ENCODE measurements around the gene SPRY1. TPM values are rescaled to one million over a fixed set of nuclear protein-coding genes. Genes with fewer than 3 reads are reported as not detected.

The SPRY1 gene
- total and polyA plus RNA-seq, 9 of the 15 experiments (the other 6 are each of a cell fraction or from before 2014, with no cell fraction given) = 0.18 to 1.9 (median 0.45) TPM; not detected in 1

- Histone ChIP-seq H3K4me3 (peak overlapping the region; percentile 36), H3K36me3 (ENCODE audit: control insufficient read depth, insufficient read depth, low read length) (no peaks in the 10 kb centered on the region), H2AFZ (ENCODE audit: low read depth, low read length) (peak overlapping the region; percentile 42), H3K9ac (ENCODE audit: insufficient read depth in 1 of 2, low read depth in 2 of 2, low read length in 2 of 2) (peak overlapping the region; percentile 12 to 59; a peak in 2 of 4 replicates), H3K4me2 (ENCODE audit: insufficient read depth, low read length) (peak overlapping the region; percentile 53), H3K27me3 (ENCODE audit: control insufficient read depth in 2 of 2, insufficient read depth in 2 of 2, low read length in 2 of 2) (peaks cover 0 to 8% of the 10 kb centered on the region in 2 experiments; a peak in 1 of 5 replicates), H3K79me2 (ENCODE audit: control insufficient read depth, insufficient read depth, low read length) (no peaks in the 10 kb centered on the region), H4K20me1 (replicated peaks; ENCODE audit: control insufficient read depth, insufficient read depth, low read length) (no peaks in the 10 kb centered on the region), H3K9me1 (ENCODE audit: control insufficient read depth, insufficient read depth, low read length) (no peaks in the 10 kb centered on the region), H3K27ac (ENCODE audit: extremely low read depth, low read depth, low read length) (no peak overlapping the region), H3K4me1 (replicated peaks in 1 of 2; ENCODE audit: control insufficient read depth in 2 of 2, insufficient read depth in 2 of 2, low read length in 2 of 2) (peaks cover 2 to 19% of the 10 kb centered on the region in 2 experiments; a peak in 3 of 5 replicates), H3K9me3 (replicated peaks; ENCODE audit: control insufficient read depth, insufficient read depth, low read depth, low read length) (0 out of 2 replicates have a peak, but pooled peaks cover 2% of the 10 kb centered on the region)
- ChIA-PET POLR2A (interaction anchor here (0.7 kb wide), 1 partner anchor 15 kb away, joined by 3 read pairs; no protein-coding TSS in a partner anchor), CTCF (ENCODE audit: low intra/inter-chr PET ratio) (interaction anchor here (0.7 kb wide), 1 partner anchor 30 kb away, joined by 5 read pairs; no protein-coding TSS in a partner anchor)
- DNase-seq (ENCODE audit: extremely low read depth in 1 of 4, low spot score in 3 of 4) (peak in 1 of 4 experiments; percentile 18), FAIRE-seq (no peak), ATAC-seq (no peak; the same call in 1 of the 3 replicates)
- BruUV-seq (replicated peaks) = TSS peak; percentile 14
- 46% methylated on average over 35 of the region's 41 CpGs for WGBS (ENCODE audit: insufficient coverage, low coverage, missing lambda C conversion rate)
- in situ Hi-C loops (cut with MboI) = no loop called here
- intact Hi-C loops (cut with micrococcal nuclease) = loop anchor here (5.0 to 10.0 kb wide), 2 partner anchors 43 to 166 kb away; no protein-coding TSS in a partner anchor
- TF ChIP-seq PML (IDR thresholded peaks at IDR 0.05; ENCODE audit: low read length) = no peak
- TF ChIP-seq NEUROD1 (IDR thresholded peaks at IDR 0.05; ENCODE audit: borderline replicate concordance, low read depth, low read length, partially characterized antibody) = no peak
- TF ChIP-seq KHSRP (IDR thresholded peaks at IDR 0.05) = no peak
- no peak for TF ChIP-seq PRMT5 (CRISPR knock-in tag; IDR thresholded peaks at IDR 0.05)
- TF ChIP-seq MLLT1 (IDR thresholded peaks at IDR 0.05) = no peak
- no peak for TF ChIP-seq ZNF407 (IDR thresholded peaks at IDR 0.05; ENCODE audit: low read depth)
- no peak for TF ChIP-seq ATF4 (CRISPR knock-in tag; IDR thresholded peaks at IDR 0.05)
- TF ChIP-seq ZNF668 (CRISPR knock-in tag; IDR thresholded peaks at IDR 0.05) = no peak
- no peak for TF ChIP-seq ZNF449 (CRISPR knock-in tag; IDR thresholded peaks at IDR 0.05)
Measured at GRCh38 chr4:123398853-123399626, 2.4 kb downstream of the SPRY1 start.

Measured in K562 (cell line).